ENCODE data around the gene SMOC2. TPM values are rescaled to one million over a fixed set of nuclear protein-coding genes. Genes with fewer than 3 reads are reported as not detected.
"Not testable (repeated sequence)": the region's sequence is repeated elsewhere in the genome, so short reads cannot be mapped to it uniquely, and the experiment has no call there.

Gene SMOC2
- total and polyA plus RNA-seq, 2 experiments from 2014 or later = 51.0 to 88.7 TPM

GRCh38 chr6:168700880-168701279 lies 259.9 kb downstream of the SMOC2 start:
- TF ChIP-seq EZH2phosphoT487 (IDR thresholded peaks at IDR 0.05; ENCODE audit: low read depth, severe bottlenecking, unreplicated experiment) (no peak), CTCF (IDR thresholded peaks at IDR 0.05; ENCODE audit: poor library complexity) (no peak), EZH2 (IDR thresholded peaks at IDR 0.05; ENCODE audit: borderline replicate concordance) (no peak)
- Histone ChIP-seq H3K4me3 (no peak overlapping the region), H3K9me2 (replicated peaks; ENCODE audit: insufficient read depth) (no peaks in the 10 kb centered on the region), H3K79me2 (no peaks in the 10 kb centered on the region), H3K9me3 (ENCODE audit: low read depth) (no peaks in the 10 kb centered on the region), H3K27ac (no peak overlapping the region), H3K27me3 (no peaks in the 10 kb centered on the region), H2AFZ (no peak overlapping the region), H4K20me1 (ENCODE audit: insufficient read depth, poor library complexity, severe bottlenecking) (no peaks in the 10 kb centered on the region), H3K4me2 (no peak overlapping the region), H3K36me3 (replicated peaks; ENCODE audit: insufficient read depth, low read depth) (no peaks in the 10 kb centered on the region), H3K4me1 (ENCODE audit: insufficient read depth) (peaks cover 2% of the 10 kb centered on the region)
- no peak for DNase-seq (ENCODE audit: low spot score)
- WGBS (ENCODE audit: low lambda C conversion rate, missing lambda C conversion rate) = 98% methylated on average over 8 of the region's 8 CpGs

- Histone ChIP-seq H3K4me3 (no peak overlapping the region), H3K27me3 (no peaks in the 10 kb centered on the region), H3K27ac (no peak overlapping the region), H3K9me2 (replicated peaks; ENCODE audit: insufficient read depth) (no peaks in the 10 kb centered on the region), H3K9me3 (ENCODE audit: low read depth) (no peaks in the 10 kb centered on the region), H4K20me1 (ENCODE audit: insufficient read depth, poor library complexity, severe bottlenecking) (no peaks in the 10 kb centered on the region), H2AFZ (no peak overlapping the region), H3K79me2 (no peaks in the 10 kb centered on the region), H3K36me3 (replicated peaks; ENCODE audit: insufficient read depth, low read depth) (no peaks in the 10 kb centered on the region), H3K4me1 (ENCODE audit: insufficient read depth) (peaks cover 2% of the 10 kb centered on the region), H3K4me2 (no peak overlapping the region)
- TF ChIP-seq CTCF (IDR thresholded peaks at IDR 0.05; ENCODE audit: poor library complexity) (no peak), EZH2 (IDR thresholded peaks at IDR 0.05; ENCODE audit: borderline replicate concordance) (no peak), EZH2phosphoT487 (IDR thresholded peaks at IDR 0.05; ENCODE audit: low read depth, severe bottlenecking, unreplicated experiment) (no peak)
- DNase-seq (ENCODE audit: low spot score) = no peak
- 88% methylated on average over 16 of the region's 16 CpGs for WGBS (ENCODE audit: low lambda C conversion rate, missing lambda C conversion rate)
These were observed 263.0 kb downstream of the SMOC2 start for GRCh38 chr6:168703990-168704389.

DNA sequence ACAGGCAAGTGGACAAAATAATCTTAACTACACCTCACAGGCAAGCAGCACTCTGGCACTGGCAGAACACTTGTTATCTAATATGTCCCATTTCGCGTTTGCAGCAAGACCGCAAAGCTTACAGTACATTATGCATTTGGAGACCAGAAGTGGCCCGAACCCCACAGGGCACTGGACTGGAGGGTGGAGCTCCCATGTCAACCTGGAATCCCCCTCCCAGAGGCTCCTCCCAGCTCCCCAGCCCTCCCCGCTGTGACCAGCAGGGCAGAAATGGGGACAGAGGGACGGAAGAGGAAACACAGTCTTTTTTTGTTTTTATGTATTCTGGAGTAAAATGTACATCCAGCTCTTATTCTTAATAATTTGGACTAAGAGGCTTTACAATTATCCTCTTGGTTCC lies 263.7 kb downstream of the SMOC2 start:
- no peak for DNase-seq (ENCODE audit: low spot score)

GRCh38 chr6:168705271-168705670 lies 264.3 kb downstream of the SMOC2 start:
- H3K36me3 ChIP-seq (replicated peaks; ENCODE audit: insufficient read depth, low read depth); H3K4me3 ChIP-seq; H3K79me2 ChIP-seq; H3K27ac ChIP-seq; H3K9me2 ChIP-seq (replicated peaks; ENCODE audit: insufficient read depth); H3K4me1 ChIP-seq (ENCODE audit: insufficient read depth); H3K9me3 ChIP-seq (ENCODE audit: low read depth); H3K27me3 ChIP-seq; H4K20me1 ChIP-seq (ENCODE audit: insufficient read depth, poor library complexity, severe bottlenecking); H2AFZ ChIP-seq; H3K4me2 ChIP-seq; DNase-seq (ENCODE audit: low spot score): not testable (repeated sequence)
- WGBS (ENCODE audit: low lambda C conversion rate, missing lambda C conversion rate) = 94% methylated on average over 10 of the region's 16 CpGs

More for the DNA sequence above, 263.7 kb downstream of the SMOC2 start:
- Histone ChIP-seq H2AFZ (no peak overlapping the region), H3K4me3 (no peak overlapping the region), H3K27ac (no peak overlapping the region), H3K4me1 (ENCODE audit: insufficient read depth) (peaks cover 2% of the 10 kb centered on the region), H3K27me3 (no peaks in the 10 kb centered on the region), H3K4me2 (no peak overlapping the region), H3K36me3 (replicated peaks; ENCODE audit: insufficient read depth, low read depth) (no peaks in the 10 kb centered on the region), H4K20me1 (ENCODE audit: insufficient read depth, poor library complexity, severe bottlenecking) (no peaks in the 10 kb centered on the region), H3K9me2 (replicated peaks; ENCODE audit: insufficient read depth) (no peaks in the 10 kb centered on the region), H3K79me2 (no peaks in the 10 kb centered on the region), H3K9me3 (ENCODE audit: low read depth) (no peaks in the 10 kb centered on the region)
- 79% methylated on average over 6 of the region's 6 CpGs for WGBS (ENCODE audit: low lambda C conversion rate, missing lambda C conversion rate)
- TF ChIP-seq EZH2phosphoT487 (IDR thresholded peaks at IDR 0.05; ENCODE audit: low read depth, severe bottlenecking, unreplicated experiment) = no peak
